Measurements from ENCODE around the gene PCDH9. TPM values are rescaled to one million over a fixed set of nuclear protein-coding genes. Genes with fewer than 3 reads are reported as not detected.

PCDH9 gene, protein sequence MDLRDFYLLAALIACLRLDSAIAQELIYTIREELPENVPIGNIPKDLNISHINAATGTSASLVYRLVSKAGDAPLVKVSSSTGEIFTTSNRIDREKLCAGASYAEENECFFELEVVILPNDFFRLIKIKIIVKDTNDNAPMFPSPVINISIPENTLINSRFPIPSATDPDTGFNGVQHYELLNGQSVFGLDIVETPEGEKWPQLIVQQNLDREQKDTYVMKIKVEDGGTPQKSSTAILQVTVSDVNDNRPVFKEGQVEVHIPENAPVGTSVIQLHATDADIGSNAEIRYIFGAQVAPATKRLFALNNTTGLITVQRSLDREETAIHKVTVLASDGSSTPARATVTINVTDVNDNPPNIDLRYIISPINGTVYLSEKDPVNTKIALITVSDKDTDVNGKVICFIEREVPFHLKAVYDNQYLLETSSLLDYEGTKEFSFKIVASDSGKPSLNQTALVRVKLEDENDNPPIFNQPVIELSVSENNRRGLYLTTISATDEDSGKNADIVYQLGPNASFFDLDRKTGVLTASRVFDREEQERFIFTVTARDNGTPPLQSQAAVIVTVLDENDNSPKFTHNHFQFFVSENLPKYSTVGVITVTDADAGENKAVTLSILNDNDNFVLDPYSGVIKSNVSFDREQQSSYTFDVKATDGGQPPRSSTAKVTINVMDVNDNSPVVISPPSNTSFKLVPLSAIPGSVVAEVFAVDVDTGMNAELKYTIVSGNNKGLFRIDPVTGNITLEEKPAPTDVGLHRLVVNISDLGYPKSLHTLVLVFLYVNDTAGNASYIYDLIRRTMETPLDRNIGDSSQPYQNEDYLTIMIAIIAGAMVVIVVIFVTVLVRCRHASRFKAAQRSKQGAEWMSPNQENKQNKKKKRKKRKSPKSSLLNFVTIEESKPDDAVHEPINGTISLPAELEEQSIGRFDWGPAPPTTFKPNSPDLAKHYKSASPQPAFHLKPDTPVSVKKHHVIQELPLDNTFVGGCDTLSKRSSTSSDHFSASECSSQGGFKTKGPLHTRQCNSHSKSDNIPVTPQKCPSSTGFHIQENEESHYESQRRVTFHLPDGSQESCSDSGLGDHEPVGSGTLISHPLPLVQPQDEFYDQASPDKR (N-terminal part only)
- total RNA-seq (2014; rRNA removed; shearing (Covaris generic)), result 0.76 and 1.4 TPM in 2 replicates
- 0.39 and 0.56 TPM in 2 replicates for polyA plus RNA-seq (2016; fragmentation: Nextera tagmentation; extraction: Ambion mirVana)

DNA sequence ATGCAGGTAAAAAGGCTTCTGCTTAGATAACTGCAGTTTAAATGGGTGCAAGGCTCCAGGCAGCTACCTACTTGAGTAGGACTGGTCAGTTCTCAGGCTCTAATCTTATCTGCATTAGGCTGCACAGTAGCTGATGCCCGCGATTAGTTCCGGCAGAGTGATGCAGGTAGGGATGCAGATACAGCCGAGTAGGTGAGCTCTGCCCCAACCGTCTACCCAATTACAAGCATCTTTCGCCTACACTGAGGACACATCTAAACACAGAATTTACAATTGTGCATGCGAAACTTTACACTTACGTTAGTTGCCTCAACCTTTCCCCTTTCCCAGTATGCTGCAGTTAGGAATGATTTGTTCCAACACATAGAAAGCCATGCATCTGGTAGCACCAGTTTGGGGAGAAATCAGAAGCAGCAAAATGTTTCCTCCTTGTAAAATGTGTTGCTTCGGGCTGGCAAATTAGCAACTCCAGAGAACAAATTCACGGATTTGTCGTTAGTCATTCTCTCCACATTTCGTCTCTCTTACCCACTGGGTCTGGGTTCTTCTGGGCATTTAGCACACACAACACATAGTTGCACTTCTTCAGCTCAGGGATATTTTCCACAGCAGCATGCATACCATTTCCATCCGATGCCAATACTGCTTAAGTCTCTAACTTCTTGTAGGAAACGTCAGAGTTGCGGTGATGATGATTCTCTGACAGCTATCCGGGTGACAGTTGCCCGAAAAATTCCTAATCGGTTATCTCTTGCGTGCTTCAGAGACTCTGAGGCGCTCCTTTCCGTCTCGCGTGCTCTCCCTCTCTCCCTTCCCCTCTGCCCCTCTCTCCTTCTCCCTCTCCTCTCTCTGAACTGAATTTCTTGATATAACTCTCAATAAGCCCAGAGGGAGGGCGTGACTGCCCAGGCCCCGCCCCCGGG lies at the start of gene PCDH9:
PCDH9 (minus strand) TSS at position 856 of the 923 bp plus-strand sequence. CDS start 1,896 bp downstream, outside the sequence.
- Histone ChIP-seq H3K27ac (0 out of 2 replicates have a peak within 1 kb of the TSS, but pooled peaks have one; percentile 2), H3K9me3 (ENCODE audit: low read depth) (no peaks in the 10 kb centered on the region)

DNA sequence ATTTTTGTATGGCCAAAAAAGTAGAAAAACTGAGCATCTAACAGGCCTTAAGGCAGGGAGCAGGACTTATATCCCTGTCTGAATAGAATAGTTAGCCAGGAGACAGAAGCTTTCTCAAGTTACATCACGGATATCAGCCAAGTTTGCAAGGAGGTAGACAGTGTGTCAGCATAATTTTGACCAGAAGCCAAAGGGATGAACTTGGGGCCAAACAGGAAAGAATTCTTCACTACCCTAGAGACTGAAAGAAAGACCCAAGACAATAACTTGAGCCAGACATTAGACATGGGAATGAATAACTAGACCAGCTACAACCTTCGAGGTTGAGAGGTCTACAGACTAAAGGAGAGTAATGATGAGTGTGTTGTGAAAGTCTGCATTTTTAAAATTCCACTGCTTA lies 48.1 kb upstream of the PCDH9 start:
- no peaks in the 10 kb centered on the region for H4K20me1 ChIP-seq (ENCODE audit: insufficient read depth)
- H3K9me3 ChIP-seq (ENCODE audit: low read depth), result no peaks in the 10 kb centered on the region
- no peaks in the 10 kb centered on the region for H3K4me1 ChIP-seq (ENCODE audit: insufficient read depth)
- peak overlapping the region; percentile 9 for H3K4me2 ChIP-seq (ENCODE audit: unreplicated experiment)
- no peaks in the 10 kb centered on the region for H3K79me2 ChIP-seq (ENCODE audit: insufficient read depth)
- DNase-seq, result peak; percentile 52
- no peaks in the 10 kb centered on the region for H3F3A ChIP-seq (ENCODE audit: insufficient read depth)
- H3K27ac ChIP-seq, result no peak overlapping the region
- WGBS, 2 experiments (ENCODE audit: low coverage in 1 of 2, low lambda C conversion rate in 2 of 2, missing lambda C conversion rate in 2 of 2), result 2 to 16% methylated on average over 2 of the region's 2 CpGs
- in situ Hi-C loops (cut with MboI), result no loop called here
- H3K9ac ChIP-seq, result no peak overlapping the region
- no peak overlapping the region for H2AFZ ChIP-seq
- no peak overlapping the region for H3K4me3 ChIP-seq
- H3K9me2 ChIP-seq (ENCODE audit: insufficient read depth), result no peaks in the 10 kb centered on the region
- H3K27me3 ChIP-seq (replicated peaks; ENCODE audit: insufficient read depth), result no peaks in the 10 kb centered on the region
- no peaks in the 10 kb centered on the region for H3K36me3 ChIP-seq (ENCODE audit: low read depth)
- TF ChIP-seq EZH2phosphoT487 (IDR thresholded peaks at IDR 0.05; ENCODE audit: insufficient read depth, low read depth) (no peak), EZH2 (IDR thresholded peaks at IDR 0.05; ENCODE audit: insufficient read depth, poor library complexity, severe bottlenecking) (no peak)

More for the DNA sequence above, at the start of gene PCDH9:
- WGBS, 2 experiments (ENCODE audit: low coverage in 1 of 2, low lambda C conversion rate in 2 of 2, missing lambda C conversion rate in 2 of 2), result 7 to 8% methylated on average over 26 of the region's 26 CpGs
- H4K20me1 ChIP-seq (ENCODE audit: insufficient read depth), result no peaks in the 10 kb centered on the region
- DNase-seq, result peak; percentile 36
- peak within 1 kb of the TSS; percentile 67 for H3K9ac ChIP-seq
- H3K27me3 ChIP-seq (replicated peaks; ENCODE audit: insufficient read depth), result no peaks in the 10 kb centered on the region
- peaks cover 7% of the 10 kb centered on the region; the same call in 1 of the 2 replicates for H3K4me1 ChIP-seq (ENCODE audit: insufficient read depth)
- H2AFZ ChIP-seq, result peak within 1 kb of the TSS; percentile 98
- H3F3A ChIP-seq (ENCODE audit: insufficient read depth), result 0 out of 2 replicates have a peak, but pooled peaks cover 4% of the 10 kb centered on the region
- peak within 1 kb of the TSS; percentile 90 for H3K4me2 ChIP-seq (ENCODE audit: unreplicated experiment)
- TF ChIP-seq EZH2phosphoT487 (IDR thresholded peaks at IDR 0.05; ENCODE audit: insufficient read depth, low read depth) (no peak), EZH2 (IDR thresholded peaks at IDR 0.05; ENCODE audit: insufficient read depth, poor library complexity, severe bottlenecking) (no peak)
- H3K9me2 ChIP-seq (ENCODE audit: insufficient read depth), result no peaks in the 10 kb centered on the region
- H3K36me3 ChIP-seq (ENCODE audit: low read depth), result no peaks in the 10 kb centered on the region
- no peaks in the 10 kb centered on the region for H3K79me2 ChIP-seq (ENCODE audit: insufficient read depth)
- peak within 1 kb of the TSS; percentile 83 for H3K4me3 ChIP-seq
- in situ Hi-C loops (cut with MboI), result loop anchor here (25.0 kb wide), 1 partner anchor 1567 kb away; no protein-coding TSS in a partner anchor

DNA sequence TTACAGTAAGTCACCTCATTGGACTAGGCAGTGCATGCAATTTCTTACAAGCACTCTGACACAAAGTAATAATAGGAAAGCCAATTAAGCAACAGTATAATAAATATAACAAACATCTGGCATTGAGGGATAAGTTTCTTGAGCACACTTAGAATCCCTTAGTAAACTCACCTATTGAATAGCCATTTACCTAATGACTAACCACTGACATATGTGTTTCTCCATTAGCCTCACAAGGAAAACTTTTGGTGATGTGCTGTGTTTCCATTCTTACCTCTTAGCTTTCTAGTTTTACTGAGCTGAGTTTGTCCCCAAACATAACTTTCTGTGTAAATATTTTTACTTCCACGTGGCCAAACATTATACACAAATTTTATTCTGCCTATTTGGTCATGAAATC lies 47.4 kb upstream of the PCDH9 start:
- Histone ChIP-seq H3K36me3 (ENCODE audit: low read depth) (no peaks in the 10 kb centered on the region), H2AFZ (no peak overlapping the region), H3K9me2 (ENCODE audit: insufficient read depth) (no peaks in the 10 kb centered on the region), H3K9ac (no peak overlapping the region), H3K9me3 (ENCODE audit: low read depth) (no peaks in the 10 kb centered on the region), H3K4me2 (ENCODE audit: unreplicated experiment) (peak overlapping the region; percentile 9), H3K27me3 (replicated peaks; ENCODE audit: insufficient read depth) (no peaks in the 10 kb centered on the region), H3F3A (ENCODE audit: insufficient read depth) (no peaks in the 10 kb centered on the region), H3K79me2 (ENCODE audit: insufficient read depth) (no peaks in the 10 kb centered on the region), H3K27ac (no peak overlapping the region), H3K4me1 (ENCODE audit: insufficient read depth) (no peaks in the 10 kb centered on the region), H4K20me1 (ENCODE audit: insufficient read depth) (no peaks in the 10 kb centered on the region), H3K4me3 (no peak overlapping the region)
- no peak for DNase-seq
- 8 to 11% methylated on average over 1 of the region's 1 CpG for WGBS, 2 experiments (ENCODE audit: low coverage in 1 of 2, low lambda C conversion rate in 2 of 2, missing lambda C conversion rate in 2 of 2)
- TF ChIP-seq EZH2phosphoT487 (IDR thresholded peaks at IDR 0.05; ENCODE audit: insufficient read depth, low read depth) (no peak), EZH2 (IDR thresholded peaks at IDR 0.05; ENCODE audit: insufficient read depth, poor library complexity, severe bottlenecking) (no peak)
- in situ Hi-C loops (cut with MboI), result no loop called here
